Osteocyte (in vitro differentiated cells): ENCODE results near the gene FAM13A. TPM values are rescaled to one million over a fixed set of nuclear protein-coding genes. Genes with fewer than 3 reads are reported as not detected.
"Not testable (repeated sequence)": the region's sequence is repeated elsewhere in the genome, so short reads cannot be mapped to it uniquely, and the experiment has no call there.

Source experiments
- DNase-seq: peaks from one replicate; pipeline ENCODE4 v3.0.0; 2021; ENCODE audit warnings: mixed read lengths; ENCODE audit not compliant: unreplicated experiment; ENCODE audit errors: extremely low spot score
- H3K27ac Mint-ChIP-seq: one replicate; pipeline ENCODE4 v1.8.0; 2021; ENCODE audit warnings: mild to moderate bottlenecking, mixed read lengths; ENCODE audit not compliant: unreplicated experiment
- H3K27me3 Mint-ChIP-seq: one replicate; pipeline ENCODE4 v1.8.0; 2021; ENCODE audit warnings: mixed read lengths; ENCODE audit not compliant: unreplicated experiment
- H3K36me3 Mint-ChIP-seq: one replicate; pipeline ENCODE4 v1.8.0; 2021; ENCODE audit warnings: mixed read lengths; ENCODE audit not compliant: unreplicated experiment
- H3K4me1 Mint-ChIP-seq: one replicate; pipeline ENCODE4 v1.8.0; 2021; ENCODE audit warnings: mixed read lengths; ENCODE audit not compliant: unreplicated experiment
- H3K4me3 Mint-ChIP-seq: one replicate; pipeline ENCODE4 v1.8.0; 2021; ENCODE audit warnings: mild to moderate bottlenecking, moderate library complexity, mixed read lengths; ENCODE audit not compliant: unreplicated experiment
- H3K9me3 Mint-ChIP-seq: one replicate; pipeline ENCODE4 v1.8.0; 2021; ENCODE audit warnings: mixed read lengths; ENCODE audit not compliant: unreplicated experiment
- CTCF ChIP-seq: fragments of 200-600 bp; sonication (generic); IDR thresholded peaks from 2 replicates; pipeline ENCODE4 v1.5.0; 2021; ENCODE audit warnings: antibody characterized with exemption, mild to moderate bottlenecking, moderate library complexity
- total RNA-seq: library from RNA; stranded (reverse); gene quantifications from 2 replicates; pipeline ENCODE4 v1.2.1, GENCODE V29; 2021

The FAM13A gene
- total RNA-seq, 1 donor from 2014 or later = 18.5 TPM

GRCh38 chr4:89022426-89023128 lies 34.4 kb downstream of the FAM13A start:
- Mint-ChIP-seq H3K27ac (no peak overlapping the region), H3K27me3 (no peaks in the 10 kb centered on the region), H3K9me3 (no peaks in the 10 kb centered on the region), H3K36me3 (peaks cover 12% of the 10 kb centered on the region), H3K4me3 (no peak overlapping the region), H3K4me1 (peaks cover 3% of the 10 kb centered on the region)
- no peak for TF ChIP-seq CTCF
- no peak for DNase-seq

- Mint-ChIP-seq H3K4me1 (peaks cover 3% of the 10 kb centered on the region), H3K4me3 (no peak overlapping the region), H3K36me3 (peaks cover 12% of the 10 kb centered on the region), H3K27ac (no peak overlapping the region), H3K9me3 (no peaks in the 10 kb centered on the region), H3K27me3 (no peaks in the 10 kb centered on the region)
- TF ChIP-seq CTCF = no peak
- DNase-seq = no peak
These were observed 35.3 kb downstream of the FAM13A start for GRCh38 chr4:89021684-89022083.

GRCh38 chr4:89021062-89021461 lies 35.9 kb downstream of the FAM13A start:
- Mint-ChIP-seq H3K4me1 (peaks cover 3% of the 10 kb centered on the region), H3K27me3 (no peaks in the 10 kb centered on the region), H3K4me3 (no peak overlapping the region), H3K36me3 (peaks cover 12% of the 10 kb centered on the region), H3K9me3 (no peaks in the 10 kb centered on the region), H3K27ac (no peak overlapping the region)
- no peak for DNase-seq
- TF ChIP-seq CTCF = no peak

GRCh38 chr4:89014897-89015296 lies 42.1 kb downstream of the FAM13A start:
- peaks cover 22% of the 10 kb centered on the region for H3K36me3 Mint-ChIP-seq
- not testable (repeated sequence) for H3K27ac Mint-ChIP-seq, H3K4me3 Mint-ChIP-seq, H3K27me3 Mint-ChIP-seq, H3K4me1 Mint-ChIP-seq, DNase-seq, H3K9me3 Mint-ChIP-seq

GRCh38 chr4:89009761-89010369 lies 47.1 kb downstream of the FAM13A start:
- H3K4me1 Mint-ChIP-seq = no peaks in the 10 kb centered on the region
- DNase-seq = no peak
- peaks cover 16% of the 10 kb centered on the region for H3K36me3 Mint-ChIP-seq
- H3K9me3 Mint-ChIP-seq = peaks cover 5% of the 10 kb centered on the region
- H3K4me3 Mint-ChIP-seq = no peak overlapping the region
- no peaks in the 10 kb centered on the region for H3K27me3 Mint-ChIP-seq
- no peak for TF ChIP-seq CTCF
- H3K27ac Mint-ChIP-seq = no peak overlapping the region
